Type B pancreatic cell (in vitro differentiated cells): ENCODE data around the gene PER3. TPM values are rescaled to one million over a fixed set of nuclear protein-coding genes. Genes with fewer than 3 reads are reported as not detected.

Experiments used
- DNase-seq: peaks from one replicate; pipeline ENCODE4 v3.0.0; 2021; ENCODE audit warnings: mixed read lengths; ENCODE audit not compliant: unreplicated experiment; ENCODE audit errors: extremely low spot score
- H3K27ac Mint-ChIP-seq: 2 replicates; pipeline ENCODE4 v1.8.0; 2021; ENCODE audit warnings: mild to moderate bottlenecking, mixed read lengths
- H3K27me3 Mint-ChIP-seq: 2 replicates; pipeline ENCODE4 v1.8.0; 2021; ENCODE audit warnings: mixed read lengths
- H3K36me3 Mint-ChIP-seq: 2 replicates; pipeline ENCODE4 v1.8.0; 2021; ENCODE audit warnings: mixed read lengths
- H3K4me1 Mint-ChIP-seq: one replicate; pipeline ENCODE4 v1.8.0; 2021; ENCODE audit warnings: mixed read lengths; ENCODE audit not compliant: unreplicated experiment
- H3K4me3 Mint-ChIP-seq: 2 replicates; pipeline ENCODE4 v1.8.0; 2021; ENCODE audit warnings: mild to moderate bottlenecking, mixed read lengths
- H3K9me3 Mint-ChIP-seq: 2 replicates; pipeline ENCODE4 v1.8.0; 2021; ENCODE audit warnings: mixed read lengths
- long read RNA-seq: library from polyadenylated mRNA; unstranded; transcript quantifications from one replicate; pipeline ENCODE4 v2.0.0, GENCODE V29; 2020
- total RNA-seq: library from RNA; stranded (reverse); gene quantifications from 2 replicates; pipeline ENCODE4 v1.2.1, GENCODE V29; 2021; ENCODE audit warnings: low replicate concordance
- TF ChIP-seq, protein P1 (sequence below): fragments of 200-600 bp; sonication (generic); conservative IDR thresholded peaks from 2 replicates; pipeline ENCODE4 v1.5.0; 2021; ENCODE audit warnings: antibody characterized with exemption, mild to moderate bottlenecking

PER3 gene
- 4.5 and 7.1 TPM in 2 replicates for total RNA-seq
- long read RNA-seq, partial matches to known transcripts: 0 of 2 reads
- long read RNA-seq, other reads (novel, unspliced or antisense): 2 of 2 reads

DNA sequence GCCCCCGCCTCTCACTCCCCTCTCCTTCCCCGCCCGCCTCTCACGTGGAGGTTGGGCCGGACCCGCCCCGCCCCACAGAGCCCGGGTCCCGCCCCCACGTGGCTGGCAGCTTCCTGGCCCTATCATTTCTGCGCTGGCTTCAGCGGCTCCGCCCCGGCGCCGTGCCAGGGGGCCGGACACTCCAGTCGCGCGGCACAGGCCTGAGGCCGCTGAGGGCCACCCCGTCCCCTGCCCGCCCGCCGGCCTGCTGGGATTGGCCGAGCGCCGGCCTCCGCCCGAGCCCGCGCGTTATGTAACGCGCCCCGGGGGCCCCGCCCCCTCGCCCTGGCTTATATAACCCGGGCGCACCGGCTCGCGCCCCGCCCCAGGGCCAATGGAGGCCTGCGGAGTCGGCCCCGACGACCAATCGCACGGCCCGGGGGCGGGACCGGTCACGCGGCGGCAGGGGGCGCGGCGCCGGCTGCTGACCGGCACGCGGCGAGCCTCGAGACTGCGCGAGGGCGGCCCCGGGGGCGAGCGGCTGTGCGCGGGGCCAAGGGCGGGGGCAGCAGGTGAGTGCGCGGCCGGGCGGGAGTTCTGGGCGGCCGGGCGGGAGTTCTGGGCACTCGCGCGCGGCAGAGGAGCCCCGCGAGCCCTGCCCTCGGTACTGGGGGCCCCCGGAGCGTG is at the start of gene PER3:
PER3 (plus strand) TSS at position 466 of the 666 bp plus-strand sequence. CDS start 587 bp downstream, outside the sequence.
- peaks cover 12% of the 10 kb centered on the region for H3K36me3 Mint-ChIP-seq
- TF ChIP-seq, protein P1, sequence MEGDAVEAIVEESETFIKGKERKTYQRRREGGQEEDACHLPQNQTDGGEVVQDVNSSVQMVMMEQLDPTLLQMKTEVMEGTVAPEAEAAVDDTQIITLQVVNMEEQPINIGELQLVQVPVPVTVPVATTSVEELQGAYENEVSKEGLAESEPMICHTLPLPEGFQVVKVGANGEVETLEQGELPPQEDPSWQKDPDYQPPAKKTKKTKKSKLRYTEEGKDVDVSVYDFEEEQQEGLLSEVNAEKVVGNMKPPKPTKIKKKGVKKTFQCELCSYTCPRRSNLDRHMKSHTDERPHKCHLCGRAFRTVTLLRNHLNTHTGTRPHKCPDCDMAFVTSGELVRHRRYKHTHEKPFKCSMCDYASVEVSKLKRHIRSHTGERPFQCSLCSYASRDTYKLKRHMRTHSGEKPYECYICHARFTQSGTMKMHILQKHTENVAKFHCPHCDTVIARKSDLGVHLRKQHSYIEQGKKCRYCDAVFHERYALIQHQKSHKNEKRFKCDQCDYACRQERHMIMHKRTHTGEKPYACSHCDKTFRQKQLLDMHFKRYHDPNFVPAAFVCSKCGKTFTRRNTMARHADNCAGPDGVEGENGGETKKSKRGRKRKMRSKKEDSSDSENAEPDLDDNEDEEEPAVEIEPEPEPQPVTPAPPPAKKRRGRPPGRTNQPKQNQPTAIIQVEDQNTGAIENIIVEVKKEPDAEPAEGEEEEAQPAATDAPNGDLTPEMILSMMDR: no peak
- peak; percentile 98 for DNase-seq
- peak within 1 kb of the TSS; percentile 69 for H3K27ac Mint-ChIP-seq
- no peaks in the 10 kb centered on the region for H3K27me3 Mint-ChIP-seq
- H3K4me3 Mint-ChIP-seq: peak within 1 kb of the TSS; percentile 87
- H3K9me3 Mint-ChIP-seq: no peaks in the 10 kb centered on the region
- no peaks in the 10 kb centered on the region for H3K4me1 Mint-ChIP-seq

- TF ChIP-seq, protein P1: no peak
- DNase-seq: no peak
- H3K4me1 Mint-ChIP-seq: no peaks in the 10 kb centered on the region
- H3K9me3 Mint-ChIP-seq: no peaks in the 10 kb centered on the region
- H3K4me3 Mint-ChIP-seq: no peak overlapping the region
- H3K27me3 Mint-ChIP-seq: no peaks in the 10 kb centered on the region
- H3K27ac Mint-ChIP-seq: no peak overlapping the region
- peaks cover 7% of the 10 kb centered on the region for H3K36me3 Mint-ChIP-seq
These were observed 46.0 kb upstream of the PER3 start for GRCh38 chr1:7738044-7738443.

DNA sequence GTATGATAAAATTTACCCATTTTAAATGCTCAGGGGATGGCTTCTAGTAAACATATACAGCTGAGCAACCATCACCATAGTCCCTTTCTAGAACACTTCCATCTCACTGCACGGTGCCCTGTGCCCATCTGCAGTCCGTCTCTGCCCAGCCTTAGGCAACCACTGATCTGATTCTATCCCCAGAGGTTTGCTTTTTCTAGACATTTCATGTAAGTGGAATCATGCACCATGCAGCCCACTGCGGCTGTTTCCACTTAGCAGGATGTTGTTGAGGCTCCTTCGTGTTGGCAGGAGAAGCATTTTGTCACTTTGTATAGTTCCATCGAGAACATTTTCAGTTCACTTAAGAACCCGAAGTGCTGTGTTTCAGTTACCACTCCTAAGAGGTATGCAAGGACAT is 40.7 kb upstream of the PER3 start:
- Mint-ChIP-seq H3K4me1 (peaks cover 8% of the 10 kb centered on the region), H3K27ac (no peak overlapping the region), H3K27me3 (no peaks in the 10 kb centered on the region), H3K4me3 (no peak overlapping the region), H3K9me3 (peaks cover 4% of the 10 kb centered on the region), H3K36me3 (peaks cover 10% of the 10 kb centered on the region)
- TF ChIP-seq, protein P1: no peak
- DNase-seq: no peak

GRCh38 chr1:7744882-7745281 is 39.2 kb upstream of the PER3 start:
- Mint-ChIP-seq H3K27ac (no peak overlapping the region), H3K4me3 (no peak overlapping the region), H3K36me3 (peaks cover 4% of the 10 kb centered on the region), H3K27me3 (no peaks in the 10 kb centered on the region), H3K9me3 (peaks cover 4% of the 10 kb centered on the region), H3K4me1 (peaks cover 8% of the 10 kb centered on the region)
- TF ChIP-seq, protein P1: no peak
- DNase-seq: no peak

DNA sequence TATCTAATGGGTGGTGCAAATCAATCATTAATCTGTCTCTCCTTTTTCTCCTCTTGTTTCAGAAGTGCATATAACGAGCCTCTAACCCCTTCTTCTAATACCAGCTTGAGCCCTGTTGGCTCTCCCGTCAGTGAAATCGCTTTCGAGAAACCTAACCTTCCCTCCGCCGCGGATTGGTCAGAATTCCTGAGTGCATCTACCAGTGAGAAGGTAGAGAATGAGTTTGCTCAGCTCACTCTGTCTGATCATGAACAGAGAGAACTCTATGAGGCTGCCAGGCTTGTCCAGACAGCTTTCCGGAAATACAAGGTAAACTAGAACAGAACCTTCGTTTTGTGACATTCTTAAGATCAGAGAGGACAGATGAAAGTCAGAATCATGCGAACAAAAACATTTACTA is 38.3 kb upstream of the PER3 start:
- Mint-ChIP-seq H3K9me3 (peaks cover 4% of the 10 kb centered on the region), H3K36me3 (peaks cover 4% of the 10 kb centered on the region), H3K27me3 (no peaks in the 10 kb centered on the region), H3K4me1 (peaks cover 8% of the 10 kb centered on the region), H3K4me3 (peak overlapping the region; percentile 51), H3K27ac (peak overlapping the region; percentile 65)
- DNase-seq: no peak
- TF ChIP-seq, protein P1: no peak
